ENCODE data around the gene RAB5A.

Gene RAB5A

DNA sequence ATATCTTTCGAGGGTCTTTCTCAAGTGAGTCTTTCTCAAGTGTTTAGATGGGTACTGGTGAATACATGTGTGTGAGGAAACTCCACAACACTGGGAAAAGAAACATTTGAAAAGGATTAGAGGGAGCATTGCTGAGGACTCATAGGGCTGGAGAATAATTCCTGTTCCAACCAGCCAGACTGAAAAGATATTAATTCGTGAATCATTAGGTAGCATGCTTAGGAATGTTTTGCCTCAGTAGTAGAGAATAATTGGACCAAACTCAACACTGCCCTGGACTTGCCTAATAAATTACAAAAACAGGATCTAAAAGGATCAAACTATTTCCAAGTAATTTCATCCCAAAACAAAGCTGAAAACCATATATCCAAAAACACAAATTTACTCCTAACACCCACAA is 47.9 kb downstream of the RAB5A start:
- in situ Hi-C loops (cut with HindIII; ENCODE audit: low sequenced_read_pairs) = no loop called here
- TF ChIP-seq, protein P1, sequence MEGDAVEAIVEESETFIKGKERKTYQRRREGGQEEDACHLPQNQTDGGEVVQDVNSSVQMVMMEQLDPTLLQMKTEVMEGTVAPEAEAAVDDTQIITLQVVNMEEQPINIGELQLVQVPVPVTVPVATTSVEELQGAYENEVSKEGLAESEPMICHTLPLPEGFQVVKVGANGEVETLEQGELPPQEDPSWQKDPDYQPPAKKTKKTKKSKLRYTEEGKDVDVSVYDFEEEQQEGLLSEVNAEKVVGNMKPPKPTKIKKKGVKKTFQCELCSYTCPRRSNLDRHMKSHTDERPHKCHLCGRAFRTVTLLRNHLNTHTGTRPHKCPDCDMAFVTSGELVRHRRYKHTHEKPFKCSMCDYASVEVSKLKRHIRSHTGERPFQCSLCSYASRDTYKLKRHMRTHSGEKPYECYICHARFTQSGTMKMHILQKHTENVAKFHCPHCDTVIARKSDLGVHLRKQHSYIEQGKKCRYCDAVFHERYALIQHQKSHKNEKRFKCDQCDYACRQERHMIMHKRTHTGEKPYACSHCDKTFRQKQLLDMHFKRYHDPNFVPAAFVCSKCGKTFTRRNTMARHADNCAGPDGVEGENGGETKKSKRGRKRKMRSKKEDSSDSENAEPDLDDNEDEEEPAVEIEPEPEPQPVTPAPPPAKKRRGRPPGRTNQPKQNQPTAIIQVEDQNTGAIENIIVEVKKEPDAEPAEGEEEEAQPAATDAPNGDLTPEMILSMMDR (IDR thresholded peaks at IDR 0.05; ENCODE audit: low read depth, low read length, missing control alignments) = no peak
- DNase-seq (ENCODE audit: low read depth) = no peak
- no peak overlapping the region for H3K4me3 ChIP-seq (ENCODE audit: low read depth, low read length)

DNA sequence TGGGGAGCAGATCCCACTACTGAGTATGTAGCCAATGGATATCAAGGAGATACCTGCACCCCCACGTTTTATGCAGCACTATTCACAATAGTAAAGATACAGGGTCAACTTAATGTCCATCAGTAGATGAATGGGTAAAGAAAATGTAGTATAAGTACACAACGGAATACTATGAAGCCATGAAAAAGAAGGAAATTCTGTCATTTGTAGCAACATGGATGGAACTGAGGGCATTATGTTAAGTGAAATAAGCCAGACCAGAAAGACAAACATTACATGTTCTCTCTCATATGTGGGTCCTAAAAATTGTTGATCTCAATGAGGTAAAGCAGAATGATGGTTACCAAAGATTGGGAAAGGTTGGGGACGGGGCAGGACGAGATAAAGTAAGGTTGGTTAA is 50.6 kb downstream of the RAB5A start:
- in situ Hi-C loops (cut with HindIII; ENCODE audit: low sequenced_read_pairs) = no loop called here
- TF ChIP-seq, protein P1 (IDR thresholded peaks at IDR 0.05; ENCODE audit: low read depth, low read length, missing control alignments) = no peak

DNA sequence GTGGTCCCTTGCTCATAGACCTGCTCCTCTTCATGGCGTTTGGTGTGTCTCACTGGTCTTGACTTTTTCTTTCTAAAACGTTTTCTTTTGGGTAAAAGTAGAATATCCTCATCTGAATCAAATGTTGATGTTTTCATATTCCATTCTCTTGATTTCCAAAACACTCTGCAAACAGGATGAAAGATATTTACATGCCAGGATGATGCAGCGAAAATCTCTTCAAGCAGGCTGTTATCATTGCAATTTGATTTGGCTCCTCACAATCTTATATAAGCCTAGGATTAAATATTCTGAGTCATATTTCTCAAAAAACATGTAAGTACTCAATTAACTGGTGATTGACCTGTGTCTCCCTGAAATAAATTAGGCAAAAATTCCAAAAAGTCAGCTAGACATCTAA is 55.0 kb downstream of the RAB5A start:
- TF ChIP-seq, protein P1 (IDR thresholded peaks at IDR 0.05; ENCODE audit: low read depth, low read length, missing control alignments) = no peak
- in situ Hi-C loops (cut with HindIII; ENCODE audit: low sequenced_read_pairs) = no loop called here
- DNase-seq (ENCODE audit: low read depth) = no peak
- H3K4me3 ChIP-seq (ENCODE audit: low read depth, low read length) = no peak overlapping the region

More for the DNA sequence above, 50.6 kb downstream of the RAB5A start:
- DNase-seq (ENCODE audit: low read depth) = no peak
- H3K4me3 ChIP-seq (ENCODE audit: low read depth, low read length) = no peak overlapping the region

DNA sequence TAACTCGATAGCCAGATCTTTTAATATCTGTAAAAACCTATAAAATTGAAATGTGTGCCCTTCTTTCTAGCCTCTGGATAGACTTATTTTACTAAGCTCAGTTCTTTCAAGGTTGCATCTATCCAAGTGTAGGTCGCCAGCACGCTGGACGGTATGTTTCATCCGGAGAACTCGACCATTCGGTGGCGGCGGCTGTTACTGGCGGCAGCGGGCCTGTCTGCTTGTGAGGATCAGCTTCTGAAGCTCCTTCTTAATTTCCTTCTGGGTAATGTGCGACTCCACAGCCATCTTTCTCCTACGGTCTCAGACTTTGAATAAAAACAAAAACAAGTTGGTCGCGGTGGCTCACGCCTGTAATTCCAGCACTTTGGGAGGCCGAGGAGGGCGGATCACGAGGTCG is 61.1 kb downstream of the RAB5A start:
- DNase-seq (ENCODE audit: low read depth) = no peak
- in situ Hi-C loops (cut with HindIII; ENCODE audit: low sequenced_read_pairs) = no loop called here

DNA sequence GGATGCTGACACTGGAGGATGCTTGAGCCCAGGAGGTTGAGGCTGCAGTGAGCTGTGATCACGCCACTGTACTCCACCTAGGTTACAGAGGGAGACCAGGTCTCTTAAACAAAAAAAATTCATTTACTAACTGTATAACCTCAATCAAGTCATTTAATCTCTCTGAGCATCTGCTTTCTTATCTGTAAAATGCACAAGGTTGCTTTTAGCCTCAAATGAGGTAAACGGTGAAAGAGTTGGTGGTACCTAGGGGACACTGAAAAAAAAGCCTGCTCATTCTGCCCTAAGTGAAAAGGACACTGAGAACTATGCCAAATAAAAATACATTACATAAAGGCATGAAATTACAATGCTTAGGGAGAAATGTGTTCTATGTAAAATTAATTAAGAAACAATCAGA is 61.7 kb downstream of the RAB5A start:
- TF ChIP-seq, protein P1 (IDR thresholded peaks at IDR 0.05; ENCODE audit: low read depth, low read length, missing control alignments) = no peak
- in situ Hi-C loops (cut with HindIII; ENCODE audit: low sequenced_read_pairs) = no loop called here
- DNase-seq (ENCODE audit: low read depth) = no peak
- H3K4me3 ChIP-seq (ENCODE audit: low read depth, low read length) = no peak overlapping the region

More for the DNA sequence above, 61.1 kb downstream of the RAB5A start:
- TF ChIP-seq, protein P1 (IDR thresholded peaks at IDR 0.05; ENCODE audit: low read depth, low read length, missing control alignments) = no peak
- no peak overlapping the region for H3K4me3 ChIP-seq (ENCODE audit: low read depth, low read length)

DNA sequence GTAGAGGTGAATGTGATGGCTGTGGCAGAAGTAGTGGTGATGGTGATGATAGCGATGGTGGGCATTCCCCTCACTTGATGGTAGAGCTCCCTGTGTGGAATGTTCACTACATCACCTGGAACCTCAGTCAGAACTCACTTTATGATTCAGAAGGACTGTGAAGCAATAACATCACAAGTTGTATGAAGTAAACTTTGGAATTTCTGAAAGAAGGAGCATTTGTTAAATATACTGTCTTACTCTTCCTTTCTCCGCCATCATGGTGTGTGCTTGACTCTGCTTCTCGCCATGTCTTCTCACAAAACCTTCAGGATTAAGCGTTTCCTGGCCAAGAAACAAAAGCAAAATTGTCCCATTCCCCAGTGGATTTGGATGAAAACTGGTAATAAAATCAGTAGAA is 65.3 kb downstream of the RAB5A start, which contains the start of gene PP2D1:
TSS of gene PP2D1 (minus strand) at position 101 of the 400 bp plus-strand sequence. CDS start 192 bp downstream, outside the sequence.
- no peak for DNase-seq (ENCODE audit: low read depth)
- no peak within 1 kb of the TSS for H3K4me3 ChIP-seq (ENCODE audit: low read depth, low read length)
- TF ChIP-seq, protein P1 (IDR thresholded peaks at IDR 0.05; ENCODE audit: low read depth, low read length, missing control alignments) = no peak
- in situ Hi-C loops (cut with HindIII; ENCODE audit: low sequenced_read_pairs) = no loop called here

DNA sequence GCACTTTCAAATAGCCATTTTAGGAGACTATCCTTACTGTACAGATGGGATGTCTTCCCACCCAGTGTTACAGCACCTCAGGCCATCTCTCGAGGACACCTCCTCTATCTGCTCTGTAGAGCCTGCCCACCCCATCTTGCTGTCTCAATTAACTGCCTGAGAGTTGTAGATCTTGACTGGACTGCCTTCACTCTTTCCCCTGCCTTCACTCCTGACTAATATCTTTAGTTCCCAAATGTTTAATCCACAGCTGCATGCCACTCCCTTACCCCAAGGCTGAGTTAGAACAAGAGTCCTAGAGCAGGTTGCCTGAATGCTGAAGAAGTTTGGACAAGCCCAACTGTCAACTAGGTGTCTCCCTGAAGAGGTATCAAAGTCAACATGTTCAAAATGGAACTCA is 66.5 kb downstream of the RAB5A start:
- TF ChIP-seq, protein P1 (IDR thresholded peaks at IDR 0.05; ENCODE audit: low read depth, low read length, missing control alignments) = no peak
- no peak overlapping the region for H3K4me3 ChIP-seq (ENCODE audit: low read depth, low read length)
- in situ Hi-C loops (cut with HindIII; ENCODE audit: low sequenced_read_pairs) = no loop called here
- no peak for DNase-seq (ENCODE audit: low read depth)

Measured in astrocyte of the cerebellum (primary cell).